B cell (primary cell): Measurements from ENCODE around the gene TMEM18. TPM values are rescaled to one million over a fixed set of nuclear protein-coding genes. Genes with fewer than 3 reads are reported as not detected.

ENCODE experiments used
- ATAC-seq: fragments of 200-7000 bp; cut with Tn5 transposase; one replicate; pipeline ENCODE4 v1.10.0; 2021; ENCODE audit warnings: low read depth, mild to moderate bottlenecking, moderate number of reproducible peaks, moderate library complexity
- CTCF ChIA-PET: fragments of 350-600 bp; sonication (Branson Sonifier 250); formaldehyde crosslinking; loops from one replicate; lab custom pipeline; 2021; ENCODE audit warnings: antibody characterized with exemption, inconsistent platforms; lab: Charles Lee
- POLR2A ChIA-PET: fragments of 350-600 bp; sonication (Branson Sonifier 250); formaldehyde crosslinking; loops from one replicate; lab custom pipeline; 2021; ENCODE audit warnings: antibody characterized with exemption; lab: Charles Lee
- DNase-seq: peaks from one replicate; pipeline ENCODE4 v3.0.0; 2013
- H2AFZ ChIP-seq: 2 replicates; pipeline ENCODE4 v1.6.1; 2012; ENCODE audit warnings: mild to moderate bottlenecking, low read depth, low read length; ENCODE audit not compliant: insufficient read depth, poor library complexity, severe bottlenecking
- H3K27ac ChIP-seq, 2 donors: 1 replicate in 1 of 2; 2 replicates in 1 of 2; pipeline ENCODE4 v1.5.1; 2012 to 2013; ENCODE audit warnings: low read length in 2 of 2, mild to moderate bottlenecking in 2 of 2, moderate library complexity in 1 of 2
- H3K27me3 ChIP-seq, 4 experiments: fragments of 200-600 bp in 1 of 4; sonication (generic) in 1 of 4; replicated peaks in 1 of 4; 1 replicate in 2 of 4; 2 replicates in 2 of 4; pipeline versions ENCODE4 v1.6.1 to v1.7.0; 2013 to 2016; ENCODE audit warnings: low read length in 3 of 4, mild to moderate bottlenecking in 2 of 4, mixed read lengths in 1 of 4, moderate library complexity in 1 of 4; ENCODE audit not compliant: insufficient read depth in 4 of 4, control insufficient read depth in 3 of 4; ENCODE audit errors: control extremely low read depth in 1 of 4
- H3K36me3 ChIP-seq, 2 experiments: replicated peaks in 1 of 2; 1 replicate in 1 of 2; 2 replicates in 1 of 2; pipeline versions ENCODE4 v1.6.1 to v1.7.1; 2013; ENCODE audit warnings: low read length in 1 of 2; ENCODE audit not compliant: insufficient read depth in 2 of 2, control insufficient read depth in 1 of 2; ENCODE audit errors: control extremely low read depth in 1 of 2, extremely low read depth in 1 of 2
- H3K4me1 ChIP-seq, 2 donors: fragments of 200-600 bp in 1 of 2; sonication (generic) in 1 of 2; 1 replicate in 1 of 2; 2 replicates in 1 of 2; pipeline versions ENCODE4 v1.5.1 to v1.6.1; 2013 to 2017; ENCODE audit warnings: low read length in 2 of 2; ENCODE audit not compliant: control insufficient read depth in 2 of 2, insufficient read depth in 2 of 2
- H3K4me2 ChIP-seq: replicated peaks from 2 replicates; pipeline ENCODE3; 2012; ENCODE audit warnings: mild to moderate bottlenecking, low read depth, low read length; ENCODE audit not compliant: poor library complexity, severe bottlenecking
- H3K4me3 ChIP-seq, 5 experiments: fragments of 200-600 bp in 1 of 5; sonication (generic) in 1 of 5; 1 replicate in 3 of 5; 2 replicates in 2 of 5; pipeline versions ENCODE4 v1.5.1 to v1.7.0; 2011 to 2016; ENCODE audit warnings: low read length in 4 of 5, mild to moderate bottlenecking in 4 of 5, low read depth in 2 of 5, control low read depth in 1 of 5, moderate library complexity in 1 of 5; ENCODE audit not compliant: insufficient read depth in 1 of 5; ENCODE audit errors: control extremely low read depth in 1 of 5, extremely low read depth in 1 of 5
- H3K79me2 ChIP-seq: fragments of 200-600 bp; sonication (generic); one replicate; pipeline ENCODE4 v1.6.0; 2016; ENCODE audit warnings: low read length; ENCODE audit not compliant: control insufficient read depth, insufficient read depth
- H3K9ac ChIP-seq: fragments of 200-600 bp; sonication (generic); 2 replicates; pipeline ENCODE4 v1.6.1; 2017; ENCODE audit warnings: mild to moderate bottlenecking, low read length, moderate library complexity
- H3K9me3 ChIP-seq, 3 donors: one replicate each; pipeline versions ENCODE4 v1.6.1 to v1.7.1; 2013; ENCODE audit warnings: low read length in 2 of 3; ENCODE audit not compliant: control insufficient read depth in 2 of 3, insufficient read depth in 1 of 3; ENCODE audit errors: control extremely low read depth in 1 of 3
- H4K20me1 ChIP-seq: 2 replicates; pipeline ENCODE4 v1.6.0; 2012; ENCODE audit warnings: mild to moderate bottlenecking, low read length; ENCODE audit not compliant: insufficient read depth, control insufficient read depth, poor library complexity, severe bottlenecking
- H3K27ac Mint-ChIP-seq: one replicate; pipeline ENCODE4 v1.8.0; 2021; ENCODE audit warnings: mixed read lengths
- H3K27me3 Mint-ChIP-seq: one replicate; pipeline ENCODE4 v1.8.0; 2021; ENCODE audit warnings: mixed read lengths
- H3K4me1 Mint-ChIP-seq: one replicate; pipeline ENCODE4 v1.8.0; 2021; ENCODE audit warnings: mixed read lengths
- H3K4me3 Mint-ChIP-seq: one replicate; pipeline ENCODE4 v1.8.0; 2021; ENCODE audit warnings: mixed read lengths
- H3K9me3 Mint-ChIP-seq: one replicate; pipeline ENCODE4 v1.8.0; 2022; ENCODE audit warnings: mixed read lengths; ENCODE audit not compliant: insufficient read depth
- EZH2 ChIP-seq: IDR thresholded peaks from 2 replicates; pipeline ENCODE4 v1.6.1; 2012; ENCODE audit warnings: borderline replicate concordance, low read depth, mild to moderate bottlenecking, moderate library complexity, low read length; ENCODE audit not compliant: insufficient read depth, poor library complexity, severe bottlenecking
- WGBS: methylation state at CpG from one replicate; pipeline ENCODE4 v1.1.5; 2013; ENCODE audit warnings: missing lambda C conversion rate; ENCODE audit not compliant: insufficient coverage; 5-methylcytosine and 5-hydroxymethylcytosine counted together
- intact Hi-C: fragments of 100-400 bp; cut with micrococcal nuclease; formaldehyde crosslinking; loops from one replicate; pipeline ENCODE4 v1.10.0; 2022
- polyA plus RNA-seq: library from polyadenylated mRNA; depleted of rRNA; stranded (reverse); fragments of >200 nt; gene quantifications from 2 replicates; pipeline ENCODE4 v1.2.3, GENCODE V29; 2012
- total RNA-seq, 2 donors: library from RNA; stranded (reverse); fragments of 120-200 nt in 1 of 2; gene quantifications; 1 replicate in 1 of 2; 2 replicates in 1 of 2; pipeline versions ENCODE4 v1.2.3 to v1.2.4, GENCODE V29; 2013 to 2022
- TF ChIP-seq, protein P1 (sequence below): fragments of 200-600 bp; IDR thresholded peaks from one replicate; pipeline ENCODE4 v1.8.0; 2022; ENCODE audit warnings: antibody characterized with exemption, mild to moderate bottlenecking

The TMEM18 gene
- total and polyA plus RNA-seq, 2 donors (not counting 1 experiment from before 2014, with no cell fraction given): 14.4 to 38.5 TPM

DNA sequence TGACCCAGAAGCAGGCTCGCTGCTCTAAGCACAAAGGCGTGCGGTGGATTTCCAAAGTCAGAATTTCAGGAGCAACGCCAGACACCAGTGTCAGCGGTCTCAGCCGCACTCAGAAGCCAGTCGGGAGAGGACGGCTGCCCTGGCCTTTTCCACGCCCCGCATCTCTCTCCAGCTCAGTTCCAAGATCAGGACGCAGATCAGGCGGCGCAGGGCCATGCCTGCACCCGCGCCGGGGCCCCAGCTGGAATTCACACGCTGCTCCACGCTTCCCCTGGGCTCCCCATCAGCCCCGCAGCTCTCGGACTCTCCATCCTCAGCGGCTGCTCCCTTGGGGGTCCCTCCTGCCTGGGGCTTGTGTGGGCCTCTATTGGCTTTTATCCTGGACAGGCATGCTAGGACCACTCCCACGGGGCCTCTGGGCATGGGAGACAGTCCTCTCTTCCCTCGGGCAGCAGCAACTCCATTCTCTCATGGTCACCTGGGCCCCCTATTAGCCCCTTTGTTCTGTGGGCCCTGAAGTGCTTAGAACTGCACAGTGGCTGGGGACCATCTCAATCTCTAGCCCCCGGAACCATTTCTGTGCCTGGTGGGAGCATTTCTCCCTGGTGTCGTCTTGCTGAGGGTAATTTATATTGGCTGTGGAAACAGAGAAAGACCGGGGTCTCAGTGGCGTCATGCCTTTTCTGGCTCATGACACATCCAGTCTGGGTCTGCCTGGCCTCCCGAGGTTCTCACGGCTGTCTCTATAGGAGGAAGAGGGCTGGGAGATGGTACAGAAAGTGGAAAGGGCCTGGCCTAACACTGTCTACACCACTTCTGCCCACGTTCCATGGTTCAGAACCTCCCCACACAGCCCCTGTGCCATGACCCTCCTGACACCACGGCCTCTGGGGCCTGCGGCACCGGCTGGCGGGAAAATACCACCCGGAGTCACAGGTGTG lies 14.9 kb upstream of the TMEM18 start:
- intact Hi-C loops: no loop called here
- H3K36me3 ChIP-seq: no peaks in the 10 kb centered on the region
- no peaks in the 10 kb centered on the region for H3K27me3 Mint-ChIP-seq
- H3K79me2 ChIP-seq: no peaks in the 10 kb centered on the region
- no peak overlapping the region for H3K27ac Mint-ChIP-seq
- 97% methylated on average over 28 of the region's 35 CpGs for WGBS
- H3K9me3 Mint-ChIP-seq: no peaks in the 10 kb centered on the region
- no peak overlapping the region for H2AFZ ChIP-seq
- H3K4me3 ChIP-seq: no peak overlapping the region
- H3K4me3 Mint-ChIP-seq: no peak overlapping the region
- ChIA-PET POLR2A (no interaction called here), CTCF (no interaction called here)
- no peaks in the 10 kb centered on the region for H3K27me3 ChIP-seq
- no peaks in the 10 kb centered on the region for H4K20me1 ChIP-seq
- H3K4me1 Mint-ChIP-seq: peaks cover 32% of the 10 kb centered on the region
- no peak overlapping the region for H3K27ac ChIP-seq
- H3K9ac ChIP-seq: no peak overlapping the region
- peaks cover 0 to 3% (median 0%) of the 10 kb centered on the region in 3 donors for H3K9me3 ChIP-seq
- ATAC-seq (no peak), DNase-seq (no peak)
- TF ChIP-seq EZH2: no peak
- TF ChIP-seq, protein P1, sequence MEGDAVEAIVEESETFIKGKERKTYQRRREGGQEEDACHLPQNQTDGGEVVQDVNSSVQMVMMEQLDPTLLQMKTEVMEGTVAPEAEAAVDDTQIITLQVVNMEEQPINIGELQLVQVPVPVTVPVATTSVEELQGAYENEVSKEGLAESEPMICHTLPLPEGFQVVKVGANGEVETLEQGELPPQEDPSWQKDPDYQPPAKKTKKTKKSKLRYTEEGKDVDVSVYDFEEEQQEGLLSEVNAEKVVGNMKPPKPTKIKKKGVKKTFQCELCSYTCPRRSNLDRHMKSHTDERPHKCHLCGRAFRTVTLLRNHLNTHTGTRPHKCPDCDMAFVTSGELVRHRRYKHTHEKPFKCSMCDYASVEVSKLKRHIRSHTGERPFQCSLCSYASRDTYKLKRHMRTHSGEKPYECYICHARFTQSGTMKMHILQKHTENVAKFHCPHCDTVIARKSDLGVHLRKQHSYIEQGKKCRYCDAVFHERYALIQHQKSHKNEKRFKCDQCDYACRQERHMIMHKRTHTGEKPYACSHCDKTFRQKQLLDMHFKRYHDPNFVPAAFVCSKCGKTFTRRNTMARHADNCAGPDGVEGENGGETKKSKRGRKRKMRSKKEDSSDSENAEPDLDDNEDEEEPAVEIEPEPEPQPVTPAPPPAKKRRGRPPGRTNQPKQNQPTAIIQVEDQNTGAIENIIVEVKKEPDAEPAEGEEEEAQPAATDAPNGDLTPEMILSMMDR: no peak
- H3K4me1 ChIP-seq: peaks cover 18 to 19% of the 10 kb centered on the region in 2 donors
- no peak overlapping the region for H3K4me2 ChIP-seq

GRCh38 chr2:690799-691198 lies 13.6 kb upstream of the TMEM18 start:
- Histone ChIP-seq H4K20me1 (no peaks in the 10 kb centered on the region), H3K36me3 (no peaks in the 10 kb centered on the region), H3K27me3 (no peaks in the 10 kb centered on the region), H3K79me2 (no peaks in the 10 kb centered on the region), H3K27ac (no peak overlapping the region), H3K4me1 (peaks cover 6 to 8% of the 10 kb centered on the region in 2 donors), H3K9me3 (peaks cover 0 to 10% (median 5%) of the 10 kb centered on the region in 3 donors), H2AFZ (no peak overlapping the region), H3K9ac (no peak overlapping the region), H3K4me3 (no peak overlapping the region), H3K4me2 (no peak overlapping the region)
- no peak overlapping the region for H3K4me3 Mint-ChIP-seq
- no peak for TF ChIP-seq EZH2
- TF ChIP-seq, protein P1: no peak
- ChIA-PET POLR2A (no interaction called here), CTCF (interaction anchor here (1.1 kb wide), 1 partner anchor 161 kb away, joined by 3 read pairs; no protein-coding TSS in a partner anchor)
- H3K4me1 Mint-ChIP-seq: peaks cover 19% of the 10 kb centered on the region
- H3K27me3 Mint-ChIP-seq: no peaks in the 10 kb centered on the region
- H3K9me3 Mint-ChIP-seq: peaks cover 3% of the 10 kb centered on the region
- no peak overlapping the region for H3K27ac Mint-ChIP-seq
- ATAC-seq (no peak), DNase-seq (no peak)
- WGBS: no CpG with 5 or more reads among the region's 10 CpGs
- intact Hi-C loops: no loop called here
